SK-N-MC (cell line): ENCODE data around the gene PCK2.

Source experiments
- EZH2 ChIP-seq: fragments of 200-600 bp; sonication (generic); IDR thresholded peaks from one replicate; pipeline ENCODE4 v1.6.1; 2017; ENCODE audit warnings: antibody characterized with exemption
- FOXP2 ChIP-seq: optimal IDR thresholded peaks from 2 replicates; pipeline ENCODE3; 2011; ENCODE audit warnings: mild to moderate bottlenecking, moderate library complexity; ENCODE audit not compliant: insufficient read depth; ENCODE audit errors: extremely low read length, control extremely low read depth
- POLR2AphosphoS5 ChIP-seq: IDR thresholded peaks from 2 replicates; pipeline ENCODE4 v1.6.1; 2012; ENCODE audit warnings: mild to moderate bottlenecking, low read depth, low read length, borderline replicate concordance

DNA sequence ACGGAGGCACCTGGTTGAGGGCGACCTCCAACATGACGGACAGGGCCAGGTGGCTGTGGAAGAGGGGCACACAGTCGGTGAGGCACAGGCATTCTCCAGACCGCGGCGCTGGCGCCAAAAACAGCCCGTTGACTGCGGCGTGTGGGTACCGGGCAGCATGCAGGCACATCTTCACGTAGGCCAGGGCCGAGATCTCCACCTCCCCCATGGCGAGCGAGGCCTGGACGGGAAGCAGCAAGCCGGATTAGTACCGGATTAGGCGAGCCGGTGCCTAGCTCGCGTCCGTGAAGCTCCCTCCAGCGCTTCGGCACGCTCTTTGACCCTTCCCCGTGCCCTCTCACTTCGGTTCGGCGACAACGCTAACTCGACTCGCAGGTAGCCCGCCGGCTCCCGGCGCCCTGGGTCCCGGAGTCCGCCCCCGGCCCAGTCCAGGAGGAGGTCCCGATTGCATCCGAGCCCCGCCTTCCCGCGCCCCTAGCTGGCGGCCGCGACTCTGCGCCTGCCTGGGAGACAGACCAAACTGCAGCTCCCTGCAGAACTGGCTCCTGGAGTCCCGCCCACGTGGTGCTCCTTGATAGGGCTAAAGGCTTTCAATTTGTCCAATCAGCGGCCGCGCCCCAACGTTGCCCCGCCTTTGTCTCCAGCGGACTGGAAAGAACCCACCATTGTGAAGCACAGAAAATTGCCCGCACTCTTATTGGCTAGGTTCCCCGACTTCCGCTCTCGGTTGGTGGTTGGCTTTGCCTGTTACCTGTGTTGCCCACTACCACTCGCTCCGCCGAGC is 47.2 kb downstream of the PCK2 start, which contains the start of gene EMC9:
- TF ChIP-seq EZH2, result no peak
- TF ChIP-seq POLR2AphosphoS5, result peak; percentile 94
- TF ChIP-seq FOXP2, result no peak
